NB4 (cell line): Measurements from ENCODE around the gene HOMER3.

Experiments
- POLR2A ChIP-seq: IDR thresholded peaks from 2 replicates; pipeline ENCODE4 v1.6.1; 2011; ENCODE audit warnings: mild to moderate bottlenecking; ENCODE audit not compliant: insufficient read length; ENCODE audit errors: extremely low read depth
- TF ChIP-seq, protein P1 (sequence below): IDR thresholded peaks from one replicate; pipeline ENCODE4 v1.5.1; 2012; ENCODE audit warnings: low read depth, low read length
- TF ChIP-seq, protein P2 (sequence below): IDR thresholded peaks from 2 replicates; pipeline ENCODE4 v1.6.1; 2011; ENCODE audit warnings: low read depth, low read length

DNA sequence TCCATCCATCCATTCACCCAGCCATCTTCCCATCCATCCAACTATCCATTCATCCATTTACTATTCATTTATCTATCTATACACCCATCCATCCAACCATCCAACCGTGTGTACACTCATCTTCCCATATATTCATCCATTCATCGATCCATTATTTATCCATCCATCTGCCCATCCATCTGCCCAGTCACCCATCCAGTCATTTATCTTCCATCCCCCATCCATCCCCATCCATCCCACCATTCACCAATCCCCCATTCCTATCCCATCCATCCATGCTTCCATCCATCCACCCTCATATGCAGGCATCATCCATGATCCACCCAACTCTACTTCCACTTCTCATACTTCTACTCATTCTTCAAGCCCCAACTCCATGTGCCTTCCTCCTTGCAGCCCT lies 14.0 kb upstream of the HOMER3 start:
- TF ChIP-seq, protein P1, sequence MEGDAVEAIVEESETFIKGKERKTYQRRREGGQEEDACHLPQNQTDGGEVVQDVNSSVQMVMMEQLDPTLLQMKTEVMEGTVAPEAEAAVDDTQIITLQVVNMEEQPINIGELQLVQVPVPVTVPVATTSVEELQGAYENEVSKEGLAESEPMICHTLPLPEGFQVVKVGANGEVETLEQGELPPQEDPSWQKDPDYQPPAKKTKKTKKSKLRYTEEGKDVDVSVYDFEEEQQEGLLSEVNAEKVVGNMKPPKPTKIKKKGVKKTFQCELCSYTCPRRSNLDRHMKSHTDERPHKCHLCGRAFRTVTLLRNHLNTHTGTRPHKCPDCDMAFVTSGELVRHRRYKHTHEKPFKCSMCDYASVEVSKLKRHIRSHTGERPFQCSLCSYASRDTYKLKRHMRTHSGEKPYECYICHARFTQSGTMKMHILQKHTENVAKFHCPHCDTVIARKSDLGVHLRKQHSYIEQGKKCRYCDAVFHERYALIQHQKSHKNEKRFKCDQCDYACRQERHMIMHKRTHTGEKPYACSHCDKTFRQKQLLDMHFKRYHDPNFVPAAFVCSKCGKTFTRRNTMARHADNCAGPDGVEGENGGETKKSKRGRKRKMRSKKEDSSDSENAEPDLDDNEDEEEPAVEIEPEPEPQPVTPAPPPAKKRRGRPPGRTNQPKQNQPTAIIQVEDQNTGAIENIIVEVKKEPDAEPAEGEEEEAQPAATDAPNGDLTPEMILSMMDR: no peak
- TF ChIP-seq, protein P2, sequence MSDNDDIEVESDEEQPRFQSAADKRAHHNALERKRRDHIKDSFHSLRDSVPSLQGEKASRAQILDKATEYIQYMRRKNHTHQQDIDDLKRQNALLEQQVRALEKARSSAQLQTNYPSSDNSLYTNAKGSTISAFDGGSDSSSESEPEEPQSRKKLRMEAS: no peak
- TF ChIP-seq POLR2A: no peak
